Measurements from ENCODE around the gene CNTN4.

Gene CNTN4

DNA sequence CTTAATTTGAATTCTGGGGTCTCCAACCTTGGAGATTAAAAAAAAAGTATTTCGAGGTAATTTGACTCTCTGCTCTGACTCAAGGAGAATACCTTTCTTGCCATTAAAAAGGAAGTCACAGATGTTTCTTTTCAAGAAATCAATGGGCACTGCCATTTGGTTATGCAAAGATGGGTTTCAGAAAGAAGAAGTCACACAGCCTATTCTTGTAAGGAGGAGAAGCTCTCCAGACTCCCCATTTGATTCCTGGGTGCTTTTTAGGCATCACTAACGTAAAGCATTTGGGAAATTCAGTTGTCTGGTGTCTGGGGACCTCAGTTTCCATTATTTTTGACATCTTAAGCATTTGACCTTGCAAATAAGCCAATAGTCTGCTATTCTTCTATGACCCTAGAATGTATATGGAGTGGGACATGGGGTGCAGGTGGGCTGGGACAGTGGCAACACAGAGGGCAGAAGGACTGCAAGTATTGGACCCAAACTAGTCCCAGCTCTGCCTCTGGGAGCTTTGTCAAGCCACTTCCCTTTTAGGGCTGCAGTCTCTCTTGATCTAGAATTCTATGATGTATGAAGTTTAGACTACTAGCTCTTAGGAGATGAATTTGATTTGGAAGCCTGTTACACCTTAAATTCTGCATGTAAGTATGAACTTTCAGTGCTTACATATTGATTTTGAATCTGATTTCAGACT is 983.7 kb downstream of the CNTN4 start:
- no peak for DNase-seq (ENCODE audit: low read depth in 2 of 3, low spot score in 1 of 3)

DNA sequence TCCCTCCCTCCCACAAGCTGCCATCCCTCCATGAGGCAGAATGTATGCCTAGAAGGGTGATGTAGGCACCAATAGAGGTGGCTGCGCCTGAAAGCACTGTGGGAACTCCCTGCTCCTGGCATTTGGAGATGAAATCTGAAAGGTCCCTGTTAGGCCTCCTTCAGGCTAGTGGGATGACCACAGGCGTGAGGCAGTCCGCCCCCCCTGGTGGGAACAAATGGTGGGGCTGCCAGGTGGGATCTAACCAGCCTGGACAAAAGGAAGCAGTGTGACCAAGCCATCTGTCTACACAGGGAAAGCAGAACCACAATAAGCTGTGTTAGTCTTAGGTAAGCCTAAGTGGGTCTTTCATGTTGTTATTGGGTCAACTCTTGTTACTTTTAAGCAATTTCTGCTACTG is 986.2 kb downstream of the CNTN4 start:
- no peak for DNase-seq (ENCODE audit: low read depth in 2 of 3, low spot score in 1 of 3)

DNA sequence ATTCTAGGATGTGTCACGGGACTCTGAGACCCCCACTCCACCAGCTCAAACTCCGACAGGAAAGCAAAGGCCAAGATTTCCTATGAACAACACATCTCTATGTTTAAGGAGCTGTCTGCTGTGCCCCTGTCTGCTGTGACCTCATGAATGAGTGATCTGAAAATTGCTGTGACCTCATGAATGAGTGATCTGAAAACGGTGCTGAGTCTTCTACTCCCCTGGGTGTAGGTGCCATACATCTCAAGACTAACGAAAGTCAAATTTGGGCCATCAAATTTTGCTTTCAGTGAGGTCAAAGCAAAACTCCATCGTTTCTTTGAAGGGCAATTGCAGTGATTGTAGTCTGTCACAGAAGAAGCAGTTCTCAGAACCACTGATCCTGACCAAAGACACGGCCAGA is 987.1 kb downstream of the CNTN4 start:
- DNase-seq (ENCODE audit: low read depth in 2 of 3, low spot score in 1 of 3): no peak

DNA sequence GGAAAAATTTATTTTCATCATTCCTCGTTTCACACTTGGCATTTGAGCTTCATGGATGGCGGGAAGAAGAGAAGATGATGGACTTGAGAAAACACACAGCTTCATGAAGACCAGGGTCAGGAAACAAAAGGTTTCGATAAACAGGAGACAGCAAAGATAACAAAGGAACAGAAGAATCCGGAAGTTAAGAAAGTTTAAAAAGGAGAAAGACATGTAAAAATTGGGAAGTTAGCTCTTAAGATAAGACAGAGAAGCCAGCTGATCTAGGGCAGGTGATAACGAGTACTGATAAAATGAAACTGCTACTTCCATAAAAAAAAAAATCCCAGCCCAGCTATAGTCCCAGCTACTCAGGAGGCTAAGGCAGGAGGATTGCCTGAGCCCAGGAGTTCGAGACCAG is 987.6 kb downstream of the CNTN4 start:
- DNase-seq (ENCODE audit: low read depth in 2 of 3, low spot score in 1 of 3): no peak

DNA sequence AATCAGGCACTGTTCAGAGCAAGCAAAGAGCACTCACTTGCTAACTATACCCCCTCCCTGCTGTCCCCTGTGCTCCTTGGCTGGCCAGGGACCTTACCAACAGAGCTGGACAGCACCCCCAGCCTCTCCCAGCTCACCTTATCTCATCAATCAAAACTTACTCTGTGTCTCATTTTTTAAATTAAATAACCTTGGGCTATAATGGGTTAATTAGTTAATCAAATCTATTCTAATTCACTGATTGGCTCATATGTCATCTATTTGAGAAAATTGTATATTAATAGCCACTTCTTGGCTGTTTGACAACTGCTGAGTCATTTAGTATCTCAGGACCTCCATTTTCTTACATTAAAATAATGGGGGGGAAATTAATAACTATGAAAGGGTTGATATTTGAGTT is 988.6 kb downstream of the CNTN4 start:
- no peak for DNase-seq (ENCODE audit: low read depth in 2 of 3, low spot score in 1 of 3)

DNA sequence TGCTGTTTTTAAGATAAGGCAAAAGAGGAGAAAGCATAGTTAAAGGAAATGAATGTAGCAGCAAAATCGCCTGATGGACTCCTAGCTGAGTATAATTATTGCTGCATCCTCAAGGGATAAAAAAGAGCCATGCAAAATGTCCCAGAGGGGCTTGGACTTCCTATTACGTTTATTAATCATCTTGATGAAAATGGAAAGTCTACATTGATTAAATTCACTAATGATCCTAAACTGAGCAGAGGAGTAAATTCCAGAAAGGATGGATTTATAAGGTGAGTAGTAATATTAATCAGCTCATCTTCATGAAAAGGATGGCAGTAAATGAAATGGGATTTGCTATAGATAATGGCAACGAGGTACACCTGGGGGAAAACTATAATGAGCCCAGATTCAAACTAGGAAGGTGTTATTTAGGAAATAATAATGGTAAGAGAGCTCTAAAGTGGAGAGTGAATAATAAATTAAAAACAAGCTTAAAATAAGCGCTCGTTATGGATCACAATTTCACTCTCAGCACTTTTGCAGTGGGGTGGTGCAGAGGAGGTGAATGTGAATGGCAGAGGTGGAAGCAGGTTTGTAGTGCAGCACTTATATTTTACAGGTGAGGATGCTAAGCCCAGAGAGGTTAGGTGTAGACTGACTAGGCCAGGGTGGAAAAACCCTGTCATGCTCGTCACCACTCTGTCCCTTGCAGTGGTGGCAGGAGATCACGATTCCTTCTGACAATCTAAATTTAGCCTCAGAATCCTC is 989.2 kb downstream of the CNTN4 start:
- no peak for DNase-seq (ENCODE audit: low read depth in 2 of 3, low spot score in 1 of 3)

DNA sequence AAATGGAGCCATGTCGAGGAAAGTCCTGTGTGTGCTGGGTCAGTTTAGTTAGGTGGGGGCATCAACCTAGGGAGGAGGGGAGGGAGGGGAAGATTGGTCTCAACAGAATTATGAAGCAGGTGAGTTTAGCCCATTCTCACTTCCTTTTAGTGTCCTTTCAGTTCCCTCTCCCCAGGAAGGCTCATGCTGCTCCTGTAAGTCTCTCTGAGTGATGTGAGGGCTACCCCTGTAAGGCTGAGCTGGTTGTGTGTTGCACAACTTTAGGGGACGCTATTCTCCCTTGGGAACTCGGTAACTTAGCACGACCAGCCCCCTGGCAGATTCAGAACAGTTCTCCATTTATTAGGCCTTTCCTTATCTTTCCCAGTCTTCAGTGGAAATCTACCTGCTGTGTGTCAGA is 990.4 kb downstream of the CNTN4 start:
- DNase-seq (ENCODE audit: low read depth in 2 of 3, low spot score in 1 of 3): no peak

DNA sequence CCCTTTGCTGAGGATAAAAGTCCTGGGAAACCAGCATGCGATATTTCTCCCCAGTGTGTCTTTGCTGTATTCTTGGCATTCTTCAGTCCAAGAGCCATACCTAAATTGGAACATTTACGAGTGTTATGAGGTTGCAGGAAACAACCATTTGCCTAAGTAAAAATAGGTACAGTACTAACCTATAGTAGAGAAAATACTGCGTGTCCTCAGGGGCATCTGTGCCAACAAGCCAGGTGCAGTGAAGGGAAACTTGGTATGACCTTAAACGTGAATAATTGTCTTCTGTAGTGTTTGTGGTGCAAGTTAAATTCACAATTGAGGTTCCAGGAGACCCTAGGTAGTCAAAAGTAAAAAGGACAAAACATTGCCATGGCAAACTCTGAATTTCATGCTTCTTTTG is 999.3 kb downstream of the CNTN4 start:
- no peak for DNase-seq (ENCODE audit: low read depth in 2 of 3, low spot score in 1 of 3)

DNA sequence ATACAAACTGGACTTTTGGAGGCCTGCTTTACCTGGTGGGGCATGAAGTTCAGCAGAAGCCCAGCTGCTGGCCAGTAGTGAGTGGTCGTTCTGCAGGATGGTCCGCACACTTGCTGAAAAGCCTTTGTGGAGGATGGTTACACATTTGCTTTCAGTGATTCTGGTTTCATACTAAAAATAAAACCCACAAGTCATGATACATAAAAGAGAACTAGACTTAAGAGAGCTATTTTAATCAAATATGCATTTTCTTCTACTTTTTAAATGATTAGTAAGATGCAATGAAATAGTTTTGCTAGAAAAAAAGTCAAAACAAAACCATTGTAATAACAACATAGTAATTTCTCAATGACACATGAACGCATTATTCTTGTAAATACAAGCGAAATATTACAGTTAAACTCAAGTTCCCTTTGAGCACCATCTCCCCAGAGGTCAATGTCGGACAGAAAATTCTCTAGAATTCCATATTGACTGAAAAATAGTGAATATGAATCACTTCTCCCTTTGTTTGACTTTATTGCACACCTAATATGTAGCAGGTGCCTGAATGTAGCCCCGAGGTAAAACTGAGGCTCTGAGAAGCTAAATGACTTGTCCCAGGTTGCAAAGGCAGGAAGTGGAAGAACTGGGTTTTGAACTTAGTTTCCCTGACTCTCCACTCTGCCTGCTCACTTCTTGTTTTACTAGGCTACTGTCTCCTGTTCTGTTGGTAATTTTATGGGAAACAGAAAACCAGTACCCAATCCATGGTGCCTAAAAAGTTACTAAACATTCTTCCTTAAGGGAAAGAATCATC is 1003.2 kb downstream of the CNTN4 start:
- DNase-seq (ENCODE audit: low read depth in 2 of 3, low spot score in 1 of 3): no peak

DNA sequence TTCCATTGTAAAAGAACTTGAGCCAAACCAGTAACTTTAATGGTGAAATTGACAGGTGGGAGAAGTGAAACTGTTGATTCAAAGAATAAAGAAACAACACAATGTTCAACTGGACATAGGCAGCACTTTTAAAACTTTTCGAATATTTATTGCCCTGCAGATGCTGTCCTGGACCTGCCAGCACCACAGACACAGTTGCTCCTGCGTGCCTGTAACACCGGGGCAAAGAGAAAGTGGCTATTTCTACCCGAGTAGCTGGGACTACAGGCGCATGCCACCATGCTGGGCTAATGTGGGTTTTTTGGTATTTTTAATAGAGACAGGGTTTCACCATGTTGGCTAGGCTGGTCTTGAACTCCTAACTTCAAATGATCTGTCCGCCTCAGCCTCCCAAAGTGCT is 1004.1 kb downstream of the CNTN4 start:
- DNase-seq (ENCODE audit: low read depth in 2 of 3, low spot score in 1 of 3): no peak

DNA sequence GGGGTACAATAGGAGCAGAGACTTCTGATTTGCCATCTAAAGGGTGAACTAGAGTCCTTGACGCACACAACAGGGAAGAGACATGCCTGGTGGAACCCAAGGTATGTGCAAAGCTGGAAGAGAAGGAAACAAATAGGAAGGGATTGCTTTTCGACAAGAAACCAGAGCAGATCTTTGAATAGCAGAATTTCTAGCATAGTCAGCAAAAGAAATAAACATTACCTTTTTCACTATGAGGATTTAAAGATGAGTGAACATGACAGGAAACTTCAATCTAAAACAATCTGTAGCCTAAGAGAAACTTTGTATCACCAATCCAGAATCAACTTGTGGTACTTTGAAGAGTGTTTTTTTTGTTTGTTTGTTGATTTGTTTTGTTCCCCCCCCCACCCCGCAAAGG is 1006.6 kb downstream of the CNTN4 start:
- DNase-seq (ENCODE audit: low read depth in 2 of 3, low spot score in 1 of 3): no peak

DNA sequence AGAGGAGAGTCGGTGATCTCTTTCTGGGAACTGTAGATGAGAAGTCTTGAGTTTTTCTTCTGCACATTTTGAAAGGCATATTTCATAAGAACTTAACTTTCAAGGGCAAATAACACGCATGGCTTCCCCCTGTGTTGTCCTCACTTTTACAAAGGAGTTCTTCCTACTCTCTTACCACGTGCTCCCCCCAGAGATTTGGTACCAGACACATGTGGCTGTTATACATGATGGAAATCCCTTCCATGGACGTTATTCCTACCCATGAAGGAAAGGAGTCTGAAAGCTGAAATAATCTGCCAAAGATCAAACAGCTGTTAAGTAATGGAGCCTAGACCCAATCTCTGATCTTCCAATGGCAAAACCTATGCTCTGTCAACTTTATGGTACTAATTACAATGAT is 1007.1 kb downstream of the CNTN4 start:
- no peak for DNase-seq (ENCODE audit: low read depth in 2 of 3, low spot score in 1 of 3)

DNA sequence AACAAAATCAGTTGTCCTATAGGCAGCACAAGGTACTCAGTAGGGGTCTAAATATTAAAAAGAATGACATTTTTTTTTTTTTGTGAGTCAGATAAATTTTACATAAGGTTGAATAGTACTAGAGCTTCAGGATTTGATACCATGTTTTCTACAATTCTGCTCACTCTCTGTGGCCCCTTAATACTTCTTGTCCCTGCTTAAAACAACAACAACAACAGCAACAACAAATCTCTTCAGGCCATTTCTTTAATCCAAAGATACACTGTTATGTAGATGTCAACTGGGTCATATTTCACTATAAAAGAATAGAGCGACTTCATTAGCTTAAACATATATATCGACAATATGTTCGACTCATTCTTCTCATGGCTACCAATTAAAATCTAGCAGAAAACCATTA is 1008.5 kb downstream of the CNTN4 start:
- no peak for DNase-seq (ENCODE audit: low read depth in 2 of 3, low spot score in 1 of 3)

All from stimulated activated CD4-positive, alpha-beta T cell treated with anti-CD3 and anti-CD28 coated beads, Interleukin-12 subunit alpha, Interleukin-12 subunit beta, amount 100 ng/mL, for 48 hours (primary cell).